NCI-H1417 treated with DMSO at 0.1 percent for 48 hours (cell line): ENCODE results near the gene HOXC13.

ENCODE experiments used
- DNase-seq: peaks from one replicate; lab custom pipeline; 2025; lab: John Stamatoyannopoulos, UW

The HOXC13 gene

DNA sequence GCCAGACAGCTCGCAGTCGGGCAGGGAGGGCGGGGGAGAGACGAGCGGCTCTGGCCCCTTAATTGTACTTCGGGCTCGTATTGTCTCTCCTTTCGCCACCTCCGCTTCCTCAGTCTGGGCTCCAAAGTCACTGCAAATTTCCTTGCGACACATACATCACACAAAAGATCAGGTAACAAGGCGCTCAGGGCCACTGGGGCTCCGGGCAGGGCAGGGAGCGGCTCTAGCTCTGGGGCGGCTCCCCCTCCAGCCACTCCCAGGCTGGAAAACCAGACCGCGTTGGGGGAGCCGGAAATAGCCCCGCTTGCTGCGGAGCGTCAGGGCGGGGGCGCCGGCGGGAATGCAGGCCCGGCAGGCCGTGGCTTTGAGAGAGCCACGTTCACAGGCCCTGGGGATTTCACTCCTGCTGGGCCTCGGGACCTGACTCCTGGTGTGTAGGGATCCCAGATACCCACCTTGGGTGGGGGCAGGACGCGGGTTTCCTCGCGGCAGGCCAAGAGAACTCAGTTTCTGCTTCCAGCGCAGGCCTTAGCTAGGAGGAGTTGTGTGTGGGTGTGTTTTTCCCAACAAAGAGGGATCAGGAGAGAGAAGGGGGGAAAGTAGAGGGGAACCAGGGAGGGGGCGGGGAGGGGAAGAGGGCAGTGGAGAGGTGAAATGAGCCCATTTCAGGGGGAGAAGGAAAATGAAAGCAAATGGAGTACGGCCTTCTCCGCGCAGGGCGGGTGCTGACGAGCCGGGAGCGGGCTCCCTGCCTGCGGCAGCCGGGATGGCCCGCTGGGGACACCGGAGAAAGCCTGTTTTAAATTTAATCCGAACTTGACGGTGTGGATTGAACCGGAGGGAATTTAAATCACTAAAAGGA is 57.0 kb downstream of the HOXC13 start:
- peak; percentile 46 for DNase-seq
